Islet precursor cell (in vitro differentiated cells): ENCODE measurements around the gene SRP68.
"Not testable (repeated sequence)": the region's sequence is repeated elsewhere in the genome, so short reads cannot be mapped to it uniquely, and the experiment has no call there.

Source experiments
- DNase-seq: peaks from one replicate; pipeline ENCODE4 v3.0.0-alpha.2; 2018

The SRP68 gene

GRCh38 chr17:76089680-76090516, 17.6 kb upstream of the SRP68 start:
- no peak for DNase-seq

- no peak for DNase-seq
Observed at GRCh38 chr17:76088868-76089576, 16.7 kb upstream of the SRP68 start.

GRCh38 chr17:76088041-76088867, 15.9 kb upstream of the SRP68 start:
- peak; percentile 65 for DNase-seq

GRCh38 chr17:76087531-76087930, 15.2 kb upstream of the SRP68 start:
- no peak for DNase-seq

GRCh38 chr17:76086384-76086783, 14.1 kb upstream of the SRP68 start:
- DNase-seq: no peak

- no peak for DNase-seq
Observed at GRCh38 chr17:76085731-76086366, 13.5 kb upstream of the SRP68 start.

GRCh38 chr17:76085066-76085730, 12.9 kb upstream of the SRP68 start:
- no peak for DNase-seq

GRCh38 chr17:76083536-76084182, 11.3 kb upstream of the SRP68 start:
- peak; percentile 57 for DNase-seq

GRCh38 chr17:76082326-76083251, 10.3 kb upstream of the SRP68 start:
- peak; percentile 55 for DNase-seq

GRCh38 chr17:76081295-76082210, 9.2 kb upstream of the SRP68 start:
- no peak for DNase-seq

GRCh38 chr17:76080768-76081287, 8.5 kb upstream of the SRP68 start:
- DNase-seq: no peak

- peak; percentile 70 for DNase-seq
Observed at GRCh38 chr17:76079956-76080767, 7.8 kb upstream of the SRP68 start.

GRCh38 chr17:76079535-76079955, 7.2 kb upstream of the SRP68 start:
- DNase-seq: peak; percentile 54

GRCh38 chr17:76078860-76079534, 6.7 kb upstream of the SRP68 start, which contains the start of gene ZACN:
Gene ZACN, plus strand, starts transcription at chr17:76079182. Its CDS starts 83 bp downstream, at chr17:76079265.
- DNase-seq: no peak

GRCh38 chr17:76078370-76078769, 6.1 kb upstream of the SRP68 start:
- DNase-seq: not testable (repeated sequence)

- peak; percentile 59 for DNase-seq
Observed at GRCh38 chr17:76077584-76078110, 5.3 kb upstream of the SRP68 start.
